ENCODE measurements around the gene CIT.

CIT gene

GRCh38 chr12:119840582-119840981, 36.5 kb downstream of the CIT start:
- TF ChIP-seq REST (IDR thresholded peaks at IDR 0.05; ENCODE audit: insufficient read depth in 1 of 2, low read depth in 2 of 2, low read length in 2 of 2) (no peak), TAF1 (IDR thresholded peaks at IDR 0.05; ENCODE audit: borderline replicate concordance, insufficient read depth, low read length) (no peak), FOXP2 (optimal IDR thresholded peaks at IDR 0.05; ENCODE audit: borderline replicate concordance, extremely low read depth, extremely low read length, insufficient read depth) (no peak), SIN3A (IDR thresholded peaks at IDR 0.05; ENCODE audit: borderline replicate concordance, insufficient read depth, low read length) (no peak), POLR2AphosphoS5 (IDR thresholded peaks at IDR 0.05; ENCODE audit: low read depth, low read length) (no peak)

GRCh38 chr12:119840168-119840567, 37.0 kb downstream of the CIT start:
- TF ChIP-seq TAF1 (IDR thresholded peaks at IDR 0.05; ENCODE audit: borderline replicate concordance, insufficient read depth, low read length) (no peak), FOXP2 (optimal IDR thresholded peaks at IDR 0.05; ENCODE audit: borderline replicate concordance, extremely low read depth, extremely low read length, insufficient read depth) (no peak), SIN3A (IDR thresholded peaks at IDR 0.05; ENCODE audit: borderline replicate concordance, insufficient read depth, low read length) (no peak), REST (IDR thresholded peaks at IDR 0.05; ENCODE audit: insufficient read depth in 1 of 2, low read depth in 2 of 2, low read length in 2 of 2) (no peak), POLR2AphosphoS5 (IDR thresholded peaks at IDR 0.05; ENCODE audit: low read depth, low read length) (no peak)

- TF ChIP-seq REST (IDR thresholded peaks at IDR 0.05; ENCODE audit: insufficient read depth in 1 of 2, low read depth in 2 of 2, low read length in 2 of 2), result no peak
Observed at GRCh38 chr12:119838826-119839600, 38.1 kb downstream of the CIT start.

GRCh38 chr12:119836781-119837180, 40.3 kb downstream of the CIT start:
- TF ChIP-seq POLR2AphosphoS5 (IDR thresholded peaks at IDR 0.05; ENCODE audit: low read depth, low read length) (no peak), TAF1 (IDR thresholded peaks at IDR 0.05; ENCODE audit: borderline replicate concordance, insufficient read depth, low read length) (no peak)

GRCh38 chr12:119835068-119835467, 42.1 kb downstream of the CIT start:
- no peak for TF ChIP-seq FOXP2 (optimal IDR thresholded peaks at IDR 0.05; ENCODE audit: borderline replicate concordance, extremely low read depth, extremely low read length, insufficient read depth)

- TF ChIP-seq SIN3A (IDR thresholded peaks at IDR 0.05; ENCODE audit: borderline replicate concordance, insufficient read depth, low read length) (no peak), POLR2AphosphoS5 (IDR thresholded peaks at IDR 0.05; ENCODE audit: low read depth, low read length) (no peak), REST (IDR thresholded peaks at IDR 0.05; ENCODE audit: insufficient read depth in 1 of 2, low read depth in 2 of 2, low read length in 2 of 2) (no peak), TAF1 (IDR thresholded peaks at IDR 0.05; ENCODE audit: borderline replicate concordance, insufficient read depth, low read length) (no peak), FOXP2 (optimal IDR thresholded peaks at IDR 0.05; ENCODE audit: borderline replicate concordance, extremely low read depth, extremely low read length, insufficient read depth) (no peak)
Observed at GRCh38 chr12:119829439-119829838, 47.7 kb downstream of the CIT start.
